Activated CD4-positive, CD25-positive, alpha-beta regulatory T cell treated with anti-CD3 and anti-CD28 coated beads, Interleukin-2, amount 50 U/mL, for 16 hours (primary cell): ENCODE data around the gene CDH16.

Source experiments
- DNase-seq: peaks from one replicate; pipeline ENCODE4 v3.0.0-alpha.2; 2020; ENCODE audit warnings: low read depth, low spot score

Gene CDH16

GRCh38 chr16:66927918-66928649 lies 9.4 kb upstream of the CDH16 start:
- no peak for DNase-seq

- no peak for DNase-seq
Measured at GRCh38 chr16:66926961-66927436, 8.3 kb upstream of the CDH16 start.

GRCh38 chr16:66926171-66926947 lies 7.7 kb upstream of the CDH16 start:
- DNase-seq: no peak

GRCh38 chr16:66925322-66925840 lies 6.7 kb upstream of the CDH16 start, which contains the start of gene RRAD:
RRAD (minus strand) TSS chr16:66925535; CDS start chr16:66925179, 356 bp downstream.
- no peak for DNase-seq

- no peak for DNase-seq
Measured at GRCh38 chr16:66924527-66925321, 6.0 kb upstream of the CDH16 start.

GRCh38 chr16:66923866-66924265 lies 5.2 kb upstream of the CDH16 start:
- DNase-seq: no peak

- no peak for DNase-seq
Measured at GRCh38 chr16:66923247-66923731, 4.6 kb upstream of the CDH16 start.

- DNase-seq: no peak
Measured at GRCh38 chr16:66921729-66922450, 3.2 kb upstream of the CDH16 start.

GRCh38 chr16:66920924-66921680 lies 2.4 kb upstream of the CDH16 start:
- no peak for DNase-seq

GRCh38 chr16:66920299-66920590 lies 1.6 kb upstream of the CDH16 start:
- DNase-seq: no peak

- no peak for DNase-seq
Measured at GRCh38 chr16:66919569-66920298, 1.0 kb upstream of the CDH16 start.

- no peak for DNase-seq
Measured at GRCh38 chr16:66918355-66918754, 330 bp downstream of the CDH16 start.

GRCh38 chr16:66917741-66918140 lies 944 bp downstream of the CDH16 start:
- no peak for DNase-seq

- DNase-seq: no peak
Measured at GRCh38 chr16:66916518-66916917, 2.2 kb downstream of the CDH16 start.

GRCh38 chr16:66915041-66915440 lies 3.6 kb downstream of the CDH16 start:
- no peak for DNase-seq

- DNase-seq: no peak
Measured at GRCh38 chr16:66914541-66914940, 4.1 kb downstream of the CDH16 start.

GRCh38 chr16:66913711-66914110 lies 5.0 kb downstream of the CDH16 start:
- no peak for DNase-seq

GRCh38 chr16:66913081-66913480 lies 5.6 kb downstream of the CDH16 start:
- DNase-seq: no peak

- DNase-seq: no peak
Measured at GRCh38 chr16:66911801-66912200, 6.9 kb downstream of the CDH16 start.

- DNase-seq: no peak
Measured at GRCh38 chr16:66911112-66911511, 7.6 kb downstream of the CDH16 start.
